ENCODE measurements around the gene ORC3.

ORC3 gene

DNA sequence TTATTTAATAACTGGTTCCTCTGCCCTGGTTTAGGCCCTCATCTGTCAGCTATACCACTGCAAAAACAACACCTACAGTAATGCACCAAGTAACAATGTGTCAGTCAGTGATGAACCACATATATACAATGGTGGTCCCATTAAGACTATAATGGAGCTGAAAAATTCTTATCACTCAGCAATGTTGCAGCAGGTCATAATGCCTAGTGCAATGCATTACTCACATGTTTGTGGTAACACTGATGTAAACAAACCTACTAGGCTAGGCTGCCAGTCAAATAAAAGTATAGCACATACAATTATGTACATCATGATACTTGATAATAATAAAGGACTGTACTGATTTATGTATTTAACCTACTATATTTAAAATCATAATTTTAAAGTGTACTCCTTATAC, 31.5 kb upstream of the ORC3 start:
- H3K79me2 ChIP-seq: no peaks in the 10 kb centered on the region
- H3K27ac ChIP-seq: no peak overlapping the region
- H3K4me3 ChIP-seq (ENCODE audit: low read depth, low read length): no peak overlapping the region
- no peak overlapping the region for H2AFZ ChIP-seq
- no peaks in the 10 kb centered on the region for H3K36me3 ChIP-seq (ENCODE audit: control insufficient read depth, insufficient read depth, low read length)
- H3K27me3 ChIP-seq (ENCODE audit: control insufficient read depth, insufficient read depth, low read length): no peaks in the 10 kb centered on the region
- no peaks in the 10 kb centered on the region for H3K9me3 ChIP-seq (ENCODE audit: control insufficient read depth, low read length)
- H3K9ac ChIP-seq: no peak overlapping the region
- H3K4me1 ChIP-seq: no peaks in the 10 kb centered on the region
- H3K4me2 ChIP-seq (ENCODE audit: low read length): no peak overlapping the region
- TF ChIP-seq, protein P1, sequence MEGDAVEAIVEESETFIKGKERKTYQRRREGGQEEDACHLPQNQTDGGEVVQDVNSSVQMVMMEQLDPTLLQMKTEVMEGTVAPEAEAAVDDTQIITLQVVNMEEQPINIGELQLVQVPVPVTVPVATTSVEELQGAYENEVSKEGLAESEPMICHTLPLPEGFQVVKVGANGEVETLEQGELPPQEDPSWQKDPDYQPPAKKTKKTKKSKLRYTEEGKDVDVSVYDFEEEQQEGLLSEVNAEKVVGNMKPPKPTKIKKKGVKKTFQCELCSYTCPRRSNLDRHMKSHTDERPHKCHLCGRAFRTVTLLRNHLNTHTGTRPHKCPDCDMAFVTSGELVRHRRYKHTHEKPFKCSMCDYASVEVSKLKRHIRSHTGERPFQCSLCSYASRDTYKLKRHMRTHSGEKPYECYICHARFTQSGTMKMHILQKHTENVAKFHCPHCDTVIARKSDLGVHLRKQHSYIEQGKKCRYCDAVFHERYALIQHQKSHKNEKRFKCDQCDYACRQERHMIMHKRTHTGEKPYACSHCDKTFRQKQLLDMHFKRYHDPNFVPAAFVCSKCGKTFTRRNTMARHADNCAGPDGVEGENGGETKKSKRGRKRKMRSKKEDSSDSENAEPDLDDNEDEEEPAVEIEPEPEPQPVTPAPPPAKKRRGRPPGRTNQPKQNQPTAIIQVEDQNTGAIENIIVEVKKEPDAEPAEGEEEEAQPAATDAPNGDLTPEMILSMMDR (IDR thresholded peaks at IDR 0.05): no peak

DNA sequence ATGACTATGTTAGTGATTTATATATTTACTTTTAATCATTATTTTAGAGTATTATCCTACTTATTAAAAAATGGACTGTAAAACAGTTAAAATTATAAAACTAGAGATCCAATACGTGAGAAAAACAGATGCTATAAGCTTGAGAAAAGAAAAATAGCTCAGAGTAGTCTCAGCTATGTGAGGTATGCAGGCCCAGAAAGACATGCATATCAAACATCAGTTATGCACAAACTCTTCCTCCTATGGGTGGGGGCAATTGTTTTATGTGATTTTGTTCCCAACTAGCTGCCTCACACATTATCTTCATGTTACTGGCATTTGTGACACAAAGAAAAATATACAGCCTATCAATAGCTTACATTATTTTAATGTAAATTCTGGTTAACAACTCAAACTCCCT, 28.9 kb upstream of the ORC3 start:
- no peak overlapping the region for H3K4me3 ChIP-seq (ENCODE audit: low read depth, low read length)
- no peak overlapping the region for H3K4me2 ChIP-seq (ENCODE audit: low read length)
- H2AFZ ChIP-seq: no peak overlapping the region
- no peak overlapping the region for H3K27ac ChIP-seq
- no peaks in the 10 kb centered on the region for H3K9me3 ChIP-seq (ENCODE audit: control insufficient read depth, low read length)
- H3K27me3 ChIP-seq (ENCODE audit: control insufficient read depth, insufficient read depth, low read length): no peaks in the 10 kb centered on the region
- no peaks in the 10 kb centered on the region for H3K79me2 ChIP-seq
- TF ChIP-seq, protein P1 (IDR thresholded peaks at IDR 0.05): no peak
- no peaks in the 10 kb centered on the region for H3K4me1 ChIP-seq
- no peaks in the 10 kb centered on the region for H3K36me3 ChIP-seq (ENCODE audit: control insufficient read depth, insufficient read depth, low read length)
- no peak overlapping the region for H3K9ac ChIP-seq

DNA sequence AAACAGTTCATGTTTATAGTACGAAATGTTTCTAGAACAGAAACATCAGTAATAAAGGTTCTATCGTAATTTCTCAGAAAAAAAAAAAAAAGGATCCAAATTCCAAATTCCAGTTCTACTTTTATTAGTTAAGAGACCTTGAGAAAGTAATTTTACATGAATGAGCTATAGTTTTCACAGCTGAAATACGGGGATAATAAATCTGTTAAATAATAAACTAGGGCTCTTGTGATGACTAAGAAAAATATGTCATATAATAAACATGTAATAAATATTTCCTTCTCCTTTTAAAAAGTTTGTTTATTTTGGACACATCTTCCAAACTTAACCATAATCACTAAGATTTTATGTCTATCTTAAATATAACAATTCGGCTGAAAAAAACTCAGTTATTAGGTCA, 17.9 kb upstream of the ORC3 start:
- H2AFZ ChIP-seq: no peak overlapping the region
- H3K9me3 ChIP-seq (ENCODE audit: control insufficient read depth, low read length): no peaks in the 10 kb centered on the region
- H3K4me1 ChIP-seq: peaks cover 4% of the 10 kb centered on the region
- no peak overlapping the region for H3K4me2 ChIP-seq (ENCODE audit: low read length)
- H3K79me2 ChIP-seq: peaks cover 15% of the 10 kb centered on the region
- H3K9ac ChIP-seq: no peak overlapping the region
- H3K4me3 ChIP-seq (ENCODE audit: low read depth, low read length): no peak overlapping the region
- H3K27ac ChIP-seq: no peak overlapping the region
- no peaks in the 10 kb centered on the region for H3K27me3 ChIP-seq (ENCODE audit: control insufficient read depth, insufficient read depth, low read length)
- TF ChIP-seq, protein P1 (IDR thresholded peaks at IDR 0.05): no peak
- no peaks in the 10 kb centered on the region for H3K36me3 ChIP-seq (ENCODE audit: control insufficient read depth, insufficient read depth, low read length)

DNA sequence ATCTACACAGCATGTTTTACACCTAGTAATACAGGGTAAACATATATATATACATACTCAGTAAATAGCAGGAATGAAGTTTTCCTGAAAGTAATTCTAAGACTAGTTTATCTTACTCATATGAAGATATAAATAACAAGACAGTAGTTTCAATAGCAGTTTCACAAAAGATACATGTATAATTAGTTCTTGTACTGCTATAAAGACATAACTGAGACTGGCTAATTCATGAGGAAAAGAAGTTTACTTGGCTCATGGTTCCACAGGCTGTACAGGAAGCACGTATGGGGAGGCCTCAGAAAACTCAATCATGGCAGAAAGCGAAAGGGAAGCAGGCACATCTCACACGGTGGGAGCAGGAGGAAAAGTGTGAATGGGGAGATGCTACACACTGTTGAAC, 17.1 kb upstream of the ORC3 start:
- H3K4me2 ChIP-seq (ENCODE audit: low read length): no peak overlapping the region
- H3K36me3 ChIP-seq (ENCODE audit: control insufficient read depth, insufficient read depth, low read length): no peaks in the 10 kb centered on the region
- H3K79me2 ChIP-seq: peaks cover 21% of the 10 kb centered on the region
- H3K27ac ChIP-seq: no peak overlapping the region
- no peak overlapping the region for H3K4me3 ChIP-seq (ENCODE audit: low read depth, low read length)
- H2AFZ ChIP-seq: no peak overlapping the region
- no peaks in the 10 kb centered on the region for H3K27me3 ChIP-seq (ENCODE audit: control insufficient read depth, insufficient read depth, low read length)
- H3K9me3 ChIP-seq (ENCODE audit: control insufficient read depth, low read length): no peaks in the 10 kb centered on the region
- TF ChIP-seq, protein P1 (IDR thresholded peaks at IDR 0.05): no peak
- H3K4me1 ChIP-seq: peaks cover 4% of the 10 kb centered on the region
- H3K9ac ChIP-seq: no peak overlapping the region

DNA sequence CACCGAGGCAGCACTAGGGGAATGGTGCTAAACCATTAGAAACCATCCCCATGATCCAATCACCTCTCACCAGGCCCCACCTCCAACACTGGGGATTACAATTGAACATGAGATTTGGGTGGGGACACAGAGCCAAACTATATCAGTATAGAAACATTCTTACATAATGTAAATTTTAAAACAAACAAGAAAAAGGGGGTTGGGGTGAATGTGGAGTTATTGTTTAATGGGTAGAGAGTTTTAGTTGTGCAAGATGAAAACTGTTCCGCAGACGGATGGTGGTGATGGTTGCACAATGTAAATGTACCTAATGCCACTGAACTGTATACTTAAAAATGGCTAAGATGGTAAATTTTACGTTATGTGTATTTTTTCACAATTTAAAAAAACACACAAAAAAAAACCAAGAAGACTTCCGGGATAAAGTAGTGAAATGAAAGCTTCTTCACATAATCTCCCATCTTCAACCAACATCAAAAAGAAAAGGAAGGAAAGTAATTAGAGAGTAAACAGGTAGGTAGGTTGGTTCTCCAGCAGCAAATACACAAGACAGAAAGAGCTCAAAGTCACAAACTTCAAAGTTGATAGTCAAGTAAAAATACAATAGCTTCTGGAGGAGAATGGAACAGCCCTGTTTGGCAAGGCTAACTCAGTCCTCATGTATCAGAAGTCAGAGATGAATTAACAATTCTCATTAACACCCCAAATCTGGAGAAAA, 16.5 kb upstream of the ORC3 start:
- no peak overlapping the region for H3K4me3 ChIP-seq (ENCODE audit: low read depth, low read length)
- H3K27ac ChIP-seq: no peak overlapping the region
- H3K36me3 ChIP-seq (ENCODE audit: control insufficient read depth, insufficient read depth, low read length): no peaks in the 10 kb centered on the region
- H3K27me3 ChIP-seq (ENCODE audit: control insufficient read depth, insufficient read depth, low read length): no peaks in the 10 kb centered on the region
- no peak overlapping the region for H2AFZ ChIP-seq
- no peaks in the 10 kb centered on the region for H3K9me3 ChIP-seq (ENCODE audit: control insufficient read depth, low read length)
- TF ChIP-seq, protein P1 (IDR thresholded peaks at IDR 0.05): no peak
- H3K4me1 ChIP-seq: peaks cover 4% of the 10 kb centered on the region
- H3K9ac ChIP-seq: no peak overlapping the region
- no peak overlapping the region for H3K4me2 ChIP-seq (ENCODE audit: low read length)
- H3K79me2 ChIP-seq: peaks cover 21% of the 10 kb centered on the region

Measured in parathyroid adenoma (tissue), 2 donors.